GM12874 (cell line): ENCODE data around the gene ADAMTS4.

Experiments used
- CTCF ChIP-seq: IDR thresholded peaks from 2 replicates; pipeline ENCODE4 v1.5.1; 2011; ENCODE audit warnings: low read depth, mild to moderate bottlenecking, control low read depth, low read length, moderate library complexity; ENCODE audit not compliant: insufficient read depth

The ADAMTS4 gene

GRCh38 chr1:161165742-161166668 is 32.8 kb downstream of the ADAMTS4 start, which contains the start of gene PPOX:
Gene PPOX, plus strand, starts transcription at chr1:161166426. Its CDS starts 422 bp downstream, at chr1:161166848.
- TF ChIP-seq CTCF, result peak; percentile 67

- no peak for TF ChIP-seq CTCF
These were observed 33.8 kb downstream of the ADAMTS4 start for GRCh38 chr1:161164901-161165610.

- no peak for TF ChIP-seq CTCF
These were observed 35.1 kb downstream of the ADAMTS4 start for GRCh38 chr1:161163793-161164192.

DNA sequence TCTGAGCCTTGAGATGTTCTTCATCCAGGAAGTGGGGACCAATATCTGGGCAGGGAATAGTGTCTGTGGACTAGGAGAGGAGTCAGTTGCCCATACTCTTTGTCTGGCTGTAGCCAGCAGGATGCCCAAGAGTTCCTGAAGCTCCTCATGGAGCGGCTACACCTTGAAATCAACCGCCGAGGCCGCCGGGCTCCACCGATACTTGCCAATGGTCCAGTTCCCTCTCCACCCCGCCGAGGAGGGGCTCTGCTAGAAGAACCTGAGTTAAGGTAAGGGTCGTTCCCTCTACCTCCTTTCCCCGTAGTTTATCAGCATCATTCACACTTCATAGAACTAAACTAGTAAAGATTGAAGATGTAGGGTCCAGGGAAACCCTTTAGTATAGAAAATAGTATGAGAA is 36.0 kb downstream of the ADAMTS4 start:
- TF ChIP-seq CTCF, result no peak

GRCh38 chr1:161162052-161162451 is 36.8 kb downstream of the ADAMTS4 start:
- TF ChIP-seq CTCF, result no peak

DNA sequence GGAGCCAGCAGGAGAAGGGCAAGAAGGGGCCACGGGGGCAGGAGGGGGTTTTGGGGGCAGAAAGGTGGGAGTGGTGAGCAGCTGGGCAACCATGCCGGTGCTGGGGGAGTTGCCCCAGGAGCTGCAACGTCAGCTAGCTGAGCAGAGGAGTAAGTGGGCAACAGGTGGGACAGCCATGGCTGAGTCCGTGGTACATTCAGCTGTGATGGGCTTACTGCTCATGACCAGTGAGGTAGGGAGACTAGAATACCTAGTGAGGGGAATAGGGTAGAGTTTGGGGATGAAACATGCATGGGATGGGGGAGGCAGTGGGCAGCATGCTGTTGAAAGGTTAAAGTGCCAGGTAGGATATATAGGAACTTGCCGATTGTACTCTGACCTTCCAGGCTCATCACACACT is 37.2 kb downstream of the ADAMTS4 start:
- TF ChIP-seq CTCF, result no peak

DNA sequence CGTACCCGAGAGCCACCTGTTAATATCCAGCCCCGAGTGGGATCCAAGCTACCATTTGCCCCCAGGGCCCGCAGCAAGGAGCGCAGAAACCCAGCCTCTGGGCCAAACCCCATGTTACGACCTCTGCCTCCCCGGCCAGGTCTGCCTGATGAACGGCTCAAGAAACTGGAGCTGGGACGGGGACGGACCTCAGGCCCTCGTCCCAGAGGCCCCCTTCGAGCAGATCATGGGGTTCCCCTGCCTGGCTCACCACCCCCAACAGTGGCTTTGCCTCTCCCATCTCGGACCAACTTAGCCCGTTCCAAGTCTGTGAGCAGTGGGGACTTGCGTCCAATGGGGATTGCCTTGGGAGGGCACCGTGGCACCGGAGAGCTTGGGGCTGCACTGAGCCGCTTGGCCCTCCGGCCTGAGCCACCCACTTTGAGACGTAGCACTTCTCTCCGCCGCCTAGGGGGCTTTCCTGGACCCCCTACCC is 38.1 kb downstream of the ADAMTS4 start:
- no peak for TF ChIP-seq CTCF
